BJ (cell line): ENCODE measurements around the gene DPYD. TPM values are rescaled to one million over a fixed set of nuclear protein-coding genes. Genes with fewer than 3 reads are reported as not detected.

ENCODE experiments used
- CTCF ChIA-PET: fragments of 350-600 bp; formaldehyde crosslinking; extraction: SDS; loops from one replicate; lab custom pipeline; 2021; ENCODE audit warnings: antibody characterized with exemption, inconsistent platforms; lab: Yijun Ruan, JAX
- POLR2A ChIA-PET: fragments of 300-600 bp; sonication (Branson Sonifier 250); formaldehyde crosslinking; extraction: SDS; loops from one replicate; lab custom pipeline; 2021; ENCODE audit warnings: antibody characterized with exemption; lab: Charles Lee
- DNase-seq: peaks from one replicate; pipeline ENCODE4 v3.0.0-alpha.2; 2011; ENCODE audit warnings: low read depth
- H3K27me3 ChIP-seq: 2 replicates; pipeline ENCODE4 v1.6.0; 2011; ENCODE audit warnings: low read length; ENCODE audit not compliant: control insufficient read depth, insufficient read depth
- H3K36me3 ChIP-seq: 2 replicates; pipeline ENCODE4 v1.5.1; 2011; ENCODE audit warnings: low read length; ENCODE audit not compliant: control insufficient read depth, insufficient read depth
- H3K4me3 ChIP-seq: 2 replicates; pipeline ENCODE4 v1.5.1; 2011; ENCODE audit warnings: low read depth, mild to moderate bottlenecking, control low read depth, low read length
- CTCF ChIP-seq: IDR thresholded peaks from 2 replicates; pipeline ENCODE4 v1.5.1; 2011; ENCODE audit warnings: low read depth, mild to moderate bottlenecking, control low read depth, inconsistent platforms, low read length, moderate library complexity; ENCODE audit not compliant: insufficient read depth
- polyA plus RNA-seq: library from polyadenylated mRNA; depleted of rRNA; stranded (reverse); fragments of >200 nt; gene quantifications from 2 replicates; pipeline ENCODE4 v1.2.3, GENCODE V29; 2011

The DPYD gene
- polyA plus RNA-seq, 1 experiment = 13.1 TPM

GRCh38 chr1:97192872-97193572, 727.8 kb downstream of the DPYD start:
- POLR2A ChIA-PET = no interaction called here
- 0 out of 2 replicates have a peak, but pooled peaks have one; percentile 25 for TF ChIP-seq CTCF

GRCh38 chr1:97190326-97190725, 730.5 kb downstream of the DPYD start:
- no peak overlapping the region for H3K4me3 ChIP-seq
- no peak for DNase-seq
- H3K36me3 ChIP-seq = 0 out of 2 replicates have a peak, but pooled peaks cover 1% of the 10 kb centered on the region
- no peak for TF ChIP-seq CTCF
- ChIA-PET POLR2A (interaction anchor here (0.6 kb wide), 1 partner anchor 196 kb away, joined by 3 read pairs; no protein-coding TSS in a partner anchor), CTCF (interaction anchor here (1.2 to 1.8 kb wide), 3 partner anchors 9 to 18 kb away, joined by 3 to 4 read pairs (median 4); no protein-coding TSS in a partner anchor)
- H3K27me3 ChIP-seq = no peaks in the 10 kb centered on the region

More at GRCh38 chr1:97192872-97193572, 727.8 kb downstream of the DPYD start:
- peak; percentile 71 for DNase-seq
- Histone ChIP-seq H3K4me3 (no peak overlapping the region), H3K36me3 (0 out of 2 replicates have a peak, but pooled peaks cover 1% of the 10 kb centered on the region), H3K27me3 (no peaks in the 10 kb centered on the region)
- CTCF ChIA-PET = interaction anchor here (0.7 to 1.0 kb wide), 2 partner anchors 332 to 347 kb away, joined by 3 to 5 read pairs; no protein-coding TSS in a partner anchor

- CTCF ChIA-PET = no interaction called here
- TF ChIP-seq CTCF = 0 out of 2 replicates have a peak, but pooled peaks have one; percentile 6
- no peaks in the 10 kb centered on the region for H3K36me3 ChIP-seq
- H3K4me3 ChIP-seq = no peak overlapping the region
- no peaks in the 10 kb centered on the region for H3K27me3 ChIP-seq
- POLR2A ChIA-PET = no interaction called here
- no peak for DNase-seq
Measured at GRCh38 chr1:97186381-97186780, 734.5 kb downstream of the DPYD start.

GRCh38 chr1:97174039-97174704, 746.7 kb downstream of the DPYD start:
- no peaks in the 10 kb centered on the region; the same call in 1 of the 2 replicates for H3K36me3 ChIP-seq
- ChIA-PET POLR2A (no interaction called here), CTCF (interaction anchor here (0.6 kb wide), 1 partner anchor 70 kb away, joined by 3 read pairs; no protein-coding TSS in a partner anchor)
- H3K4me3 ChIP-seq = no peak overlapping the region
- no peak for DNase-seq
- H3K27me3 ChIP-seq = no peaks in the 10 kb centered on the region
- no peak for TF ChIP-seq CTCF

- H3K27me3 ChIP-seq = no peaks in the 10 kb centered on the region
- TF ChIP-seq CTCF = no peak
- H3K4me3 ChIP-seq = no peak overlapping the region
- ChIA-PET CTCF (no interaction called here), POLR2A (no interaction called here)
- no peak for DNase-seq
- no peaks in the 10 kb centered on the region; the same call in 1 of the 2 replicates for H3K36me3 ChIP-seq
Measured at GRCh38 chr1:97170300-97170699, 750.5 kb downstream of the DPYD start.
